CD4-positive, alpha-beta T cell treated with Interleukin-17A for 1 hour (primary cell): ENCODE results near the gene CDKN2C.
"Not testable (repeated sequence)": the region's sequence is repeated elsewhere in the genome, so short reads cannot be mapped to it uniquely, and the experiment has no call there.

Experiments
- DNase-seq: peaks from one replicate; pipeline ENCODE4 v3.0.0-alpha.2; 2020

CDKN2C gene

GRCh38 chr1:50981741-50982140 lies 11.7 kb downstream of the CDKN2C start:
- no peak for DNase-seq

- no peak for DNase-seq
These were observed 12.6 kb downstream of the CDKN2C start for GRCh38 chr1:50982611-50983010.

GRCh38 chr1:50983219-50983802 lies 13.3 kb downstream of the CDKN2C start:
- no peak for DNase-seq

DNA sequence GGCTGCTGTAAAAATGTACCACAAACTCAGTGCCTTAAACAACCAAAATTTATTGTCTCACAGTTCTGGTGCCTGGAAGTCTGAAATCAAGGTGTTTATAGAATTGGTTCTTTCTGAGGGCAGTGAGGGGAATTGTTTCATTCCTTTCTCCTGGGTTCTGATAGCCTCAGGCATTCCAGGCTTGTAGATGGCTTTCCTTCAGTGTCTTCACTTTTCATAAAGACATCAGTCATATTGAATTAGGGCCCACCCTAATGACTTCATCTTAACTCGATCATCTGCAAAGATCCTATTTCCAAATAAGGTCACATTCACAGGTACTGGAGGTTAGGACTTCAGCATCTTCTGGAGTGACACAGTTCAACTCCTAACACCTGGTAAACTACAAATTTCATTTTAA lies 15.0 kb downstream of the CDKN2C start:
- no peak for DNase-seq

- DNase-seq: no peak
These were observed 16.6 kb downstream of the CDKN2C start for GRCh38 chr1:50986653-50987052.

DNA sequence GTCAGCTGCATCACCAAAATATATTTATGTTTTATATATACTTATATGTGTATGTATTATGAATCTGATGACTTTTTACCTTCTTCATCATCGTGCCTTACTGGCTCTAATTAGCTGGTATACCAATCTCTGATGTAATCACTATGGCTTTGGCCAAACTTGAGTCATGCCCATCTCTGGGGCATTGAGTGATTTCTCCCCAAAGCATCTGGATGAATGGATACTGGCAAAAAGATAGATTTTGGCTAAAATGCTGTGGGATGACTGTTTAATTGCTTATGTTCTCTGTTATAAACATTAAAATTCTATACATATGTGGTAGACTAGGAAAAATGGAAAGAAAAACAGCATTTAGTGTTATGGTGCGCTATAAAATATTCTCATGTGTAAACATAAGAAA lies 19.6 kb downstream of the CDKN2C start:
- no peak for DNase-seq

GRCh38 chr1:50992532-50993318 lies 22.7 kb downstream of the CDKN2C start:
- DNase-seq: no peak

- no peak for DNase-seq
These were observed 23.6 kb downstream of the CDKN2C start for GRCh38 chr1:50993645-50994044.

DNA sequence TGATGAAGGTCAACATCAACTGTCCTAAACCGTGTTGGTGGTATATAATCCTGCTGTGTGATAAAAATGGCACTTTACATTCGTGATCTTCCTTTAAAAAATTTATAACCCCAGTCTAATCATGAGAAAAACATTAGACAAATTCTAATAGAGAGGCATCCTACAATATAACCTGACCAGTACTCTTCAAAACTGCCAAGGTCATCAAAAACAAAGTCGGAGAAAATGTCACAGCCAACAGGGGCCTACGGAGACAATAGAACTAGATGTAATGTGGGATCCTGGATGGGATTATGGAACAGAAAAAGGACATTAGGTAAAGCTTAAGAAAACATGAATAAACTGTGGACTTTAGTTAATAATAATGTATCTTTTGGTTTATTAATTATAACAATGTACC lies 25.0 kb downstream of the CDKN2C start:
- DNase-seq: no peak

DNA sequence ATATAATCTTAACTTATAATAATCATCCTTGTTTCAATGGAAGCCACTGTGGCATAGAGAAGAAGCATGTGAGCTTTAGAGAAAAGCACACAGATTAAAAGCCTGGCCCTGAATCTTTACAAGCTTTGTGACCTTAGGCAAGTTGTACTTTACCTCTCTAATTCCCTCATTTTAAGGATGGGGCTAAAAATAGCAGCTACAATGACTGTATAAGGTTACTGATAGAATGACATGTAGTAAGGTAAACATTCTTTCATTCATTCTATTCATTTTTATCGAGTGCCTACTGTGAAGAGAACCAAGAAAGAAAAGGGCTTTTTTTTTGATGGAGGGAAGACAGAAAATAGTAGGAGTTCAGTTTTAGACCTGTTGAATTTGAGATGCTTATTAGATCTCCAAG lies 25.6 kb downstream of the CDKN2C start:
- DNase-seq: no peak

GRCh38 chr1:50996083-50996482 lies 26.0 kb downstream of the CDKN2C start:
- no peak for DNase-seq

GRCh38 chr1:50999375-50999774 lies 29.3 kb downstream of the CDKN2C start:
- DNase-seq: not testable (repeated sequence)

DNA sequence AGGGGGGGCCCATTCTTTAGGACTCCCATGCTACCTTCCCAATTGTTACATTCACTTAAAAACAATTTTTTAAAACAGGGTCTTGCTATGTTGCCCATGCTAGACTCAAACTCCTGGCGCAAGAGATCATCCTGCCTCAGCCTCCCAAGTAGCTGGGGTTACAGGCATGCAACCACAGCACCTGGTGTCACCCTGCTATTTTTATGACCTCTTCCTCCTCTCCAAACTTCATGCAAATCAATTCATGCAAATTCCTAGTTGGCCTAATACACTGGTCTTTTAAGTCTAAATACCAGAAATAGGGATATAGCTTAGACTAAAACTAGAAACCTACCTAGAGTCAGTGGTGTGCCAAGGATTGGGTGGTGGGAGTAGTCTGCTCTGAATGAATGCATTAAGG lies 30.1 kb downstream of the CDKN2C start:
- no peak for DNase-seq

DNA sequence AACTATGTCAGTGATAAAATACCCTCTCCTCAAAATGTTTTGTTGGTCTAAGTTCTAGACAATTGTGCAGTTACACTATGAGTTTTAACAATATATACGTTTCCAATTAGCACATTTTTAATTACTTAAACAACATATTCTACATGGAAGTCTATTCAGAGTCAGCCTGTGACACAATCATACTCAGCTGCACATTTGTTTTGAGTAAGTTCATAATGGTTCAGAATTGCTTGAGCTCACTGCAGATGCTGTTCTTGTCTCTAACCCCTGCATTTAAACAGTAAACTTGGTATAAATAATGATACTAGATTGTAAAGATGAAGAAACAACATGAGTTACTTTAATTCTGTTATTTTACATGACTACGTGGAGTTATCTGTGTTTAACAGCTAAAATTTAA lies 30.6 kb downstream of the CDKN2C start:
- DNase-seq: no peak

DNA sequence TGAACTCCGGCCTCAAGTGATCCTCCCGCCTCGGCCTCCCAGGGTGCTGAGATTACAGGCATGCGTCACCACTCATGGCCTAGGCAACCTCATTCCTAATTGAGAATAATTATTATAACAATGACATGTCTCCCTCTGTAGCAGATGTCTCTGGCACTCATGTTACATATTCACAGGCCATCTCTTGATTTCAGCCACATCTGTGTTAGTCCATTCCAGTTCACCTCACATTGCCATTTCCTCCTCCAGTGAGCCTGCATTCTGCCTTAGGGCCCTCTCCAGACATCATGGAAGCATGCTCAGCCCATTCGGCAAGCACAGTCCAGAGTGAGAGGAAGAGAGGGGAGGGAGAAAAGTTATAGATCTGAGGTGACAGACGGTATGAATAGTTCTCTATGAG lies 32.5 kb downstream of the CDKN2C start:
- DNase-seq: no peak

DNA sequence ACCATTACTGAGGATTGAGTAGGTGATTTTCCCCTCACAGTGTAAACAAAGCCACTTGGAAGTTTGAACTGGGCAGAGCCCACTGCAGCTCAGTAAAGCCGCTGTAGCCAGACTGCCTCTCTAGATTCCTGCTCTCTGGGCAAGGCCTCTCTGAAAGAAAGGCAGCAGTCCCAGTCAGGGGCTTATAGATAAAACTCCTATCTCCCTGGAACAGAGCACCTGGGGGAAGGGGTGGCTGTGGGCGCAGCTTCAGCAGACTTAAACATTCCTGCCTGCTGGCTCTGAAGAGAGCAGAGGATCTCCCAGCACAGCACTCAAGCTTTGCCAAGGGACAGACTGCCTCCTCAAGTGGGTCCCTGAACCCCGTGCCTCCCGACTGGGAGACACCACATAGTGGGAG lies 35.5 kb downstream of the CDKN2C start:
- not testable (repeated sequence) for DNase-seq

DNA sequence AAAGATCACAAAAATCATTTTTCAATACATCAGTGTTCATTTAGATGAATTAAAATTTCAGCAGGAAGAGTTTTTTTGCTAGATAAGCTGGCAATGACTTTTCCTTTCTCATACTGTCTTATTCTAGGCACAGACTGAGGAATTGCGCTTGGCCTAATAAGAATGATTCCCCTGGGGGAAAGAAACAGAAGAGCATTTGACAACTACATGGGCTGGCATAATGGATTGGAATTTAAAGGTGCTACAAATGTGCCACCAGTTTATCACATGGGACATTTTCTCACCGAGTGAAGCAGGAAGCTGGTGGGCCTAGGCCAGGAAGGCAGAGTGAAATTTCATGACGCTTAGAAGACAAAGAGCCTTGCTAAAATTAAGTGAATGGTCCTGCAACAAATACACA lies 39.3 kb downstream of the CDKN2C start:
- no peak for DNase-seq

DNA sequence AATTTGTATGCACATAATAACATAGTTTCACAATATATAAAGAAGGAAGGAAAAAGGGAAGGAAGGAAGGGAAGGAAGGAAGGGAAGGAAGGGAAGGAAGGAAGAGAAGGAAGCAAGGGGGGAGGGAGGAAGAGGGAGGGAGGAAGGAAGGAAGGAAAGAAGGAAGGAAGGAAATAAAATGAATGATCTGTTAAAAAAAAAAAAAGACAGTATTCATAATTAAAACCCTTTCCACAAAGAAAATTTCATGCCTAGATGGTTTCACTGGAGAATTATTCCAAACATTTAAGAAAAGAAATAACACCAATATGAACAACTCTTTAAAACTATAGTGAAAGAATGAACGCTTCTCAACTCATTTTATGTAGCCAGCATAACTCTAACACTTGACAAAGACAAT lies 44.8 kb downstream of the CDKN2C start:
- no peak for DNase-seq

- DNase-seq: no peak
These were observed 49.8 kb downstream of the CDKN2C start for GRCh38 chr1:51019811-51020210.
